Trophoblast cell (in vitro differentiated cells and primary cell): ENCODE data around the gene AAGAB.

Source experiments
- DNase-seq, 2 donors: peaks; one replicate each; pipeline ENCODE4 v3.0.0-alpha.2; 2016
- H2AFZ ChIP-seq: 2 replicates; pipeline ENCODE4 v1.6.1; 2013; ENCODE audit warnings: low read length, moderate library complexity, mild to moderate bottlenecking; ENCODE audit not compliant: insufficient read depth, poor library complexity
- H2AK5ac ChIP-seq: 2 replicates; pipeline ENCODE4 v1.6.1; 2013; ENCODE audit warnings: mild to moderate bottlenecking, low read length
- H2BK120ac ChIP-seq: 2 replicates; pipeline ENCODE4 v1.6.1; 2013; ENCODE audit warnings: low read length, mild to moderate bottlenecking, moderate library complexity; ENCODE audit not compliant: insufficient read depth, poor library complexity
- H2BK12ac ChIP-seq: 2 replicates; pipeline ENCODE4 v1.6.1; 2013; ENCODE audit warnings: mild to moderate bottlenecking, low read length, moderate library complexity
- H2BK5ac ChIP-seq: 2 replicates; pipeline ENCODE4 v1.6.1; 2013; ENCODE audit warnings: low read length, low read depth, moderate library complexity, mild to moderate bottlenecking; ENCODE audit not compliant: poor library complexity
- H3K14ac ChIP-seq: 2 replicates; pipeline ENCODE4 v1.6.1; 2013; ENCODE audit warnings: mild to moderate bottlenecking, low read length
- H3K18ac ChIP-seq: 2 replicates; pipeline ENCODE4 v1.6.1; 2013; ENCODE audit warnings: mild to moderate bottlenecking, low read length
- H3K23ac ChIP-seq: 2 replicates; pipeline ENCODE4 v1.6.1; 2013; ENCODE audit warnings: low read length
- H3K27ac ChIP-seq: 2 replicates; pipeline ENCODE4 v1.5.1; 2013; ENCODE audit warnings: low read depth, mild to moderate bottlenecking, inconsistent platforms, low read length, moderate library complexity
- H3K27me3 ChIP-seq: 2 replicates; pipeline ENCODE4 v1.6.1; 2013; ENCODE audit warnings: inconsistent platforms, mild to moderate bottlenecking, low read length, moderate library complexity; ENCODE audit not compliant: insufficient read depth
- H3K36me3 ChIP-seq, 2 experiments: 1 replicate in 1 of 2; 2 replicates in 1 of 2; pipeline ENCODE4 v1.6.1; 2013; ENCODE audit warnings: low read length in 2 of 2, mild to moderate bottlenecking in 2 of 2, moderate library complexity in 1 of 2; ENCODE audit not compliant: insufficient read depth in 2 of 2, control insufficient read depth in 1 of 2
- H3K4ac ChIP-seq: 2 replicates; pipeline ENCODE4 v1.6.1; 2013; ENCODE audit warnings: low read depth, mild to moderate bottlenecking, low read length, moderate library complexity
- H3K4me1 ChIP-seq, 2 experiments: 1 replicate in 1 of 2; 2 replicates in 1 of 2; pipeline ENCODE4 v1.6.1; 2013; ENCODE audit warnings: low read length in 2 of 2, mild to moderate bottlenecking in 2 of 2, moderate library complexity in 1 of 2; ENCODE audit not compliant: insufficient read depth in 2 of 2, control insufficient read depth in 1 of 2
- H3K4me2 ChIP-seq: 2 replicates; pipeline ENCODE4 v1.6.1; 2013; ENCODE audit warnings: inconsistent platforms, mild to moderate bottlenecking, low read length, moderate library complexity
- H3K4me3 ChIP-seq: 2 replicates; pipeline ENCODE4 v1.5.1; 2013; ENCODE audit warnings: mild to moderate bottlenecking, low read depth, low read length, inconsistent platforms
- H3K79me1 ChIP-seq: one replicate; pipeline ENCODE4 v1.6.1; 2013; ENCODE audit warnings: low read length
- H3K79me2 ChIP-seq: 2 replicates; pipeline ENCODE4 v1.6.1; 2013; ENCODE audit warnings: low read length, mild to moderate bottlenecking; ENCODE audit not compliant: control insufficient read depth, insufficient read depth, poor library complexity
- H3K9ac ChIP-seq: 2 replicates; pipeline ENCODE4 v1.6.1; 2013; ENCODE audit warnings: mild to moderate bottlenecking, low read length
- H3K9me3 ChIP-seq: 2 replicates; pipeline ENCODE4 v1.6.1; 2013; ENCODE audit warnings: low read depth, mild to moderate bottlenecking, control low read depth, inconsistent platforms, low read length; ENCODE audit not compliant: insufficient read depth
- H4K12ac ChIP-seq: 2 replicates; pipeline ENCODE4 v1.6.1; 2013; ENCODE audit warnings: low read depth, mild to moderate bottlenecking, low read length, moderate library complexity
- H4K8ac ChIP-seq: 2 replicates; pipeline ENCODE4 v1.6.1; 2013; ENCODE audit warnings: low read depth, mild to moderate bottlenecking, low read length, moderate library complexity
- H4K91ac ChIP-seq: one replicate; pipeline ENCODE4 v1.6.1; 2013; ENCODE audit warnings: low read depth, mild to moderate bottlenecking, low read length, moderate library complexity
- WGBS: extraction: QIAGEN DNeasy Blood & Tissue Kit; methylation state at CpG from one replicate; pipeline ENCODE4 v1.1.7; 2013; ENCODE audit warnings: missing lambda C conversion rate; ENCODE audit not compliant: insufficient read length, insufficient coverage; ENCODE audit errors: extremely low coverage; 5-methylcytosine and 5-hydroxymethylcytosine counted together

The AAGAB gene

DNA sequence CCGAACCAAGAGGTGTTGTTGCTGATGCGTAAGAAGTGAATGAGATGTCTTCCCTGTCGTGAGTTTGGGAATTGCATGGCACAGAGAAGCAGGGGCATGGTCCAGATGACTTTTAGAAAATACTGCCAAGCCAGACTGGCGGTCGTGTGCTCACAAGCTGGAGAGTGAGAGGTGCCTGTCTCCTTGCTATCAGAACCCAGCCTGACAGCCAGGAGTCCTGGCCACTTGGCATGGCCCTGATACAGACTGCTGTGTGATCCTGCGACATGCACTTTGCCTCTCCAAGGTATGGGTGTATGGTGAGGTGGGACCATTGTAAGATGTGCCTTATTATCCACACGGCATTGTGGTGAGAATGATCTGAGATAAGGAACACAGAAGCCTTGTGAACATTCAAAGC is 96.1 kb downstream of the AAGAB start:
- H3K27me3 ChIP-seq: no peaks in the 10 kb centered on the region
- H3K4ac ChIP-seq: no peak overlapping the region
- DNase-seq: no peak
- H4K8ac ChIP-seq: no peak overlapping the region
- H3K79me1 ChIP-seq: peaks cover 16% of the 10 kb centered on the region
- no peak overlapping the region for H3K4me3 ChIP-seq
- no peak overlapping the region for H2BK5ac ChIP-seq
- no peak overlapping the region for H2BK12ac ChIP-seq
- WGBS: no CpG with 5 or more reads among the region's 7 CpGs
- no peak overlapping the region for H2BK120ac ChIP-seq
- H4K91ac ChIP-seq: no peak overlapping the region
- H3K4me2 ChIP-seq: no peak overlapping the region
- peaks cover 3% of the 10 kb centered on the region for H3K9me3 ChIP-seq
- no peak overlapping the region for H3K9ac ChIP-seq
- peaks cover 7% of the 10 kb centered on the region for H3K79me2 ChIP-seq
- H3K4me1 ChIP-seq: peaks cover 17 to 21% of the 10 kb centered on the region in 2 experiments
- H2AFZ ChIP-seq: no peak overlapping the region
- H3K36me3 ChIP-seq: peaks cover 0 to 2% of the 10 kb centered on the region in 2 experiments
- no peak overlapping the region for H4K12ac ChIP-seq
- H3K27ac ChIP-seq: no peak overlapping the region
- H3K18ac ChIP-seq: peak overlapping the region; percentile 0
- H3K23ac ChIP-seq: no peak overlapping the region
- H3K14ac ChIP-seq: no peak overlapping the region
- H2AK5ac ChIP-seq: no peak overlapping the region

DNA sequence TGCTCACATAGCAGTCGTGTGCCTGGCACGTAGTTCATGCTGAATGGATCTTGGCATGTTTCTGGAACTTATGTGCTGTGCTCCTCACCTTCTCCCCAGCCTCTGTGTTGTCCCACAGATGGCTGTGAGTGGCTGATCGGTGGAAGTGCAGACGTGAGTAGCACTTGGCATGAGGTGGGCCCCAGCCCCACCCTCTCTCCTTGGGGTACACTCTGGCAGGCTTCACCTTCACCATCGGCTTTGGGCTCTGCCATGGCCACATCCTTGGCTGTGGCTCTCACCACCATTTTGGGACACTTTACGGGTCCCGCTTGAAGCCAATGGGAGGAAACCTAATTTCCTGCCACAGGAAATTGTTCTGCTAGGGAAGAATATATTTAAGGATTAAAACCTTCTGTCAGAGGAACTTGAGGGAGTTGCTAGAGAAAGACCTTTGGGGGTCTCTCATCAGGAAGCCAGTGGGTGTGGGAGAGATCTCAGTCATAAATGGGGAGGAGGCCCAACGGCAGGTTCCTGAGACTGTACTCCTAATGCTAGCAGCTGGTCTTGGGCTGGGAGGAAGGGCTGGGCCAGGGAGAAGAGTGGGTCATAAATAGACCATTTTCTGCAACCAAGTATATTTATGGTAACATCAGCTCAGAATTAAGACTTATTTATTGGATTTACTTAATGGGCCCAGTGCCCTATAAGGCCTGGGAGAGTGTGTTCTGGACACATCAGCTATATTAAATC is 96.8 kb downstream of the AAGAB start:
- Histone ChIP-seq H3K9ac (no peak overlapping the region), H3K79me2 (peaks cover 7% of the 10 kb centered on the region), H3K79me1 (peaks cover 16% of the 10 kb centered on the region), H3K4ac (peak overlapping the region; percentile 15), H2AK5ac (peak overlapping the region; percentile 90), H4K8ac (no peak overlapping the region), H2BK5ac (no peak overlapping the region), H3K4me2 (no peak overlapping the region), H4K91ac (peak overlapping the region; percentile 53), H2BK12ac (peak overlapping the region; percentile 37), H3K9me3 (peaks cover 3% of the 10 kb centered on the region), H3K36me3 (peaks cover 0 to 2% of the 10 kb centered on the region in 2 experiments), H2BK120ac (peak overlapping the region; percentile 36), H3K4me3 (no peak overlapping the region), H2AFZ (no peak overlapping the region), H3K4me1 (peaks cover 21% of the 10 kb centered on the region in 2 experiments), H4K12ac (no peak overlapping the region), H3K27me3 (no peaks in the 10 kb centered on the region), H3K27ac (no peak overlapping the region), H3K23ac (no peak overlapping the region), H3K14ac (no peak overlapping the region), H3K18ac (peak overlapping the region; percentile 35)
- DNase-seq: no peak
- no CpG with 5 or more reads among the region's 8 CpGs for WGBS

DNA sequence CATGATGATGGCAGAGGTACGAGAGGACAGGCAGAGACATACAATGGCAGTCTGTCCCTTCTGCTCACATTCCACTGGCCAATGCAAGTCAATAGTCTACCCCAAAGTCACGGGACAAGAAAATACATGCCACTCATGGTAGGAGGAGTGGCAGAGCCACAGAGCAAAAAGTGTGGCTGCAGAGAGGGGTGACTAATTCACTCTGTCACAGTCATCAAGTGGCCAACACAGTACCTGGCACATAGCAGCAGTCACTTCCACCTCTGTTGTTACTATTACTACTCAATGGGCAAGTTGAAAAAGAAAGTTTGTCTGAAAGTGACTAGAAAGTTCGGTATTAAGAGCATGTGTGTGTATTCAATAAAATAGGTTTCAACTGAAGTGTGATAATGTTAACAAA is 97.6 kb downstream of the AAGAB start:
- Histone ChIP-seq H3K9me3 (peaks cover 3% of the 10 kb centered on the region), H4K12ac (no peak overlapping the region), H2BK12ac (no peak overlapping the region), H4K8ac (no peak overlapping the region), H3K27ac (peak overlapping the region; percentile 37), H3K4me3 (no peak overlapping the region), H3K23ac (no peak overlapping the region), H3K79me1 (peaks cover 12% of the 10 kb centered on the region), H3K18ac (peak overlapping the region; percentile 10), H3K27me3 (no peaks in the 10 kb centered on the region), H3K36me3 (peaks cover 0 to 2% of the 10 kb centered on the region in 2 experiments), H3K9ac (no peak overlapping the region), H3K4ac (no peak overlapping the region), H3K79me2 (peaks cover 7% of the 10 kb centered on the region), H3K14ac (no peak overlapping the region), H2BK120ac (no peak overlapping the region), H2BK5ac (no peak overlapping the region), H3K4me1 (peaks cover 13 to 16% of the 10 kb centered on the region in 2 experiments), H2AFZ (no peak overlapping the region), H3K4me2 (no peak overlapping the region), H2AK5ac (no peak overlapping the region), H4K91ac (no peak overlapping the region)
- no peak for DNase-seq
- WGBS: no CpG with 5 or more reads among the region's 3 CpGs

DNA sequence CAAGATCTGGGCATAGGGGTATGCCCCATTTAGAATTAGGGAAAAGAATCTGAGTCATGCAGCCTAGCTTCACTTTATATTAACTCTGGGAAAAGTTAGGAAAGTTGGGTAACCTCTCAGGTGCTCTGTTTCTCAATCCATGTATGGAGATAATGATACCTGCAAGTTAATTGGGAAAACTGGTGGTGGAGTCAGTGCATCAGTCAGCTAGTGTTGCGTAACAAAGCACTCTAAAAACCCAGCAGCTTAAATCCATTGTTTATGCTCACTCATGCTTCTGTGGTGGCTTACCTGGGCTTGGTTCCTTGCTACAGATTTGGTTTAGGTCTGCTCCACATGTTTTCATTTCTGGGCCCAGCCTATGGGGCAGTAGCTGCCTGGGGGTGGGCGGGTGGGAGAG is 98.0 kb downstream of the AAGAB start:
- H3K9ac ChIP-seq: no peak overlapping the region
- H3K23ac ChIP-seq: no peak overlapping the region
- H3K27me3 ChIP-seq: no peaks in the 10 kb centered on the region
- no peak overlapping the region for H4K8ac ChIP-seq
- WGBS: no CpG with 5 or more reads among the region's 2 CpGs
- no peak overlapping the region for H2BK120ac ChIP-seq
- peaks cover 0 to 2% of the 10 kb centered on the region in 2 experiments for H3K36me3 ChIP-seq
- no peak overlapping the region for H4K91ac ChIP-seq
- H3K18ac ChIP-seq: no peak overlapping the region
- no peak overlapping the region for H3K27ac ChIP-seq
- H3K4me1 ChIP-seq: peaks cover 9 to 13% of the 10 kb centered on the region in 2 experiments
- H2BK12ac ChIP-seq: no peak overlapping the region
- no peak overlapping the region for H3K4me2 ChIP-seq
- H4K12ac ChIP-seq: no peak overlapping the region
- no peak overlapping the region for H2AFZ ChIP-seq
- no peak overlapping the region for H3K4me3 ChIP-seq
- H3K79me2 ChIP-seq: peaks cover 6% of the 10 kb centered on the region
- no peak overlapping the region for H2AK5ac ChIP-seq
- H3K9me3 ChIP-seq: peaks cover 3% of the 10 kb centered on the region
- peaks cover 12% of the 10 kb centered on the region for H3K79me1 ChIP-seq
- no peak overlapping the region for H3K14ac ChIP-seq
- DNase-seq: peak; percentile 74 to 91
- H3K4ac ChIP-seq: no peak overlapping the region
- no peak overlapping the region for H2BK5ac ChIP-seq
